K562 treated with DMSO at 1 percent for 12 hours (cell line): ENCODE data around the gene NDUFC2. TPM values are rescaled to one million over a fixed set of nuclear protein-coding genes. Genes with fewer than 3 reads are reported as not detected.

Source experiments
- total RNA-seq: library from RNA; unstranded; fragments of 300-600 nt; gene quantifications from 2 replicates; pipeline ENCODE4 v1.2.3, GENCODE V29; 2022; ENCODE audit not compliant: insufficient read depth

NDUFC2 gene
- 515 and 694 TPM in 2 replicates for total RNA-seq

DNA sequence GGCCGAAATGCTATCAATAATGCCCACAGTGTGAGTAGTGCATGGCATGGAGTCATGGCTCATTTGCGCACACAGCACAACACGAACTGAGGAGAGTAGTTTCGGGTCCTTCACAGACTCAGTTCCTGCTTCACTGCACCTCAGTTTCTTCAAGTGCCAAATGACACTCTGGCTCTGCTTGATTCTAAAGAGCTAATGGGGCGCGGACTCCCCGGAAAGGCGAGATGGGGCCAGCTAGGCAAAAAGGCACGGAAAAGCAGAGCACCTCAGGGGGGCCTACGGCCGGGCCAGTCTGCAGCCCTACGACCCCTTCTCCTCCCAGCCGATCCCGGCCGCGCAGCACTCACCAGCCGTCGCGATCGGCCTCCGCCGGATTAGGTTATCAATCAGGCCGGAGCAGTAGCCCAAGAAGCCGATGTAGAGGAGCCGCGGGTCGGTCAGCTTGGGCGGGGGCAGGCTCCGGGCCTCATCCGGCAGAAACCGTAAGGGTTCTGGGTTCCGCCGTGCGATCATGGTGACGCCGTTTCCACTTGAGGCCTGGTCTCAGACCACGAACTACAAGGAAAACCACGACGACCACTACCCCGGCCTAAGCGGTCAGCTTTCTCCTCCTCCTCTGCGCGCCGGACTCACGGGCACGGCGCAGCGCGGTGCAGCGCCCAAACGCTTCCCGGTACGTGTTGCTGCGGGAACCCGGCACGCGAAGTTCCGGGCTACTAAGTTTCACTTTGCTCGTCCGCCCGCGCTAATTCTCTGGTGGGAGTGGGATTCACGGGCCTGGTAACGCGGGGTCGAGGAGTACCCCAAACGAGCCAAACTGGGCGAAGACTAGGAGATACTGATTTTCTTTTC is at the start of gene NDUFC2:
Gene NDUFC2 (minus strand): TSS at position 631 of the 852 bp plus-strand sequence. CDS start 118 bp downstream, at position 513.

DNA sequence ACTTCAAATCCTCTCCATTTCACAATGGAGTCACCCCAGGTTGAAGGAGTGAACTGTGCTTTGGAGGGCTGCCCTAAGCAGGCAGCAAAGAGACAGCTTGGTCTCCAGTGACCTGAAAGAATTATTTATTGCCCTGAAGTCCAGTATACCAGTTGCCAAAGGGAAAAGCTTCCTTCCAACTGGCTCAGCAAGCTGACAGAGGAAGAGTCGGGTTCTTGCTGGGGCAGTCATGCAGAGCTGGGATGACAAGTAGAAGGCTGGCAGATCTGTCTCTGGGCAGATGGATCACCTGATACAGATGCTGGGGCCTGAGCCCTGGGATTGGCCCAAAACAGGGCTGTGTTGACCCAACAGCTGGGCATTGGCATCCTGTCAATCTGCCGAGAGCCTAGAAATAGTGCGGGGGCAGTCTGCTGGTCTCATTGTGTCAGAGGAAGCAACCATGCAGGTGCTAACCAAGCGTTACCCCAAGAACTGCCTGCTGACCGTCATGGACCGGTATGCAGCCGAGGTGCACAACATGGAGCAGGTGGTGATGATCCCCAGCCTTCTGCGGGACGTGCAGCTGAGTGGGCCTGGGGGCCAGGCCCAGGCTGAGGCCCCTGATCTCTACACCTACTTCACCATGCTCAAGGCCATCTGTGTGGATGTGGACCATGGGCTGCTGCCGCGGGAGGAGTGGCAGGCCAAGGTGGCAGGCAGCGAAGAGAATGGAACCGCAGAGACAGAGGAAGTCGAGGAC is 16.1 kb downstream of the NDUFC2 start, which contains the start of gene THRSP:
Gene THRSP (plus strand): TSS at position 422 of the 742 bp plus-strand sequence. CDS start 21 bp downstream, at position 443.

DNA sequence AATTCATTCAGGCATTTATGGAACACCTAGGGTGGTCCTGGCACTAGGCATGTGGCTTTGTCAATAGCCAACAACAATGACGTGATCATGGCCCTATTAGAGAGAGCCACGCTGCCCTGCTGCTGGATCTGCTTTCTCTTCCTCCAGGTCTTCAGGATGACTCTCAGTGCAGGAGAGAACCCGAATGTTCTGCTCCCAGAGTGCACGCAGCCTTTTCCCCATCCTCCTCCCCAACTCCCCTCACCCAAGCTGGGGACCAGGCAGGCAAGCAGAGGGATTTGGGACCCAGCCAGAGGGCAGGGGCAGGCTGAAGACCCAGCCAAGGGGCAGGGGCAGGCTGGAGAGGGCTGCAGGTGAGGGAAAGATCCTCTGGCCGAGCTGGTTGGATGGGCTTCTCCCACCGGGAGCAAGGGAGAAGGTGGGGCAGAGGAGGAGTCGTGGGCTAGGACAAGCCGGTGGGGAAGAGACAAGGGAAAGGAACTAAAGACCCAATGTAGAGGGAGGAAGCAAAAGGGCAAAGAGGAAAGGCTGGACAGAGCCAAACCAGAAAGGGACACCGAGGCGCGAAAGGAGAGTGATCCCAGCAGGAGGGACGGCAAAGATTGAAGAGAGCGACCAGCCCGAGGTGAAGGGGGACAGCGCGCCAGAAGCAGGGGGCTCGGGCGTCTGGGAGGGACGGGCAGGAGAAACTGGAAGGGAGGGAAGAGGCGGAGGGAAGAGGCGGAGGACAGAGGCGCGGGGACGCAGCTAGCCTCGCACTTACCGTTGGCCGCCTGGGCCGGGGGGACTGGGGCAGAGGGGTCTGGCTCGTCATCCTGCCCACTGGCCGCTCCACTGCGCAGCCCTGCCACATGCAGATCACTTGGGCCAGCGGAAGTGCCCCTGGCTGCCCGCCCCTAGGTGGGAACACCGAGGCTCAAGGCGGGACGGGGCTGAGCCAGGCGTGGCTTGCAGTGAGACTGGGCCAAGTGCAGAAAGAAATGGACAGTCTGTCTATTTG is 57.0 kb downstream of the NDUFC2 start, which contains the start of gene KCTD14:
Gene KCTD14 (minus strand): TSS at position 880 of the 1,000 bp plus-strand sequence. CDS start 27 bp downstream, at position 853.

Other genes with a start within 250 kb of the NDUFC2 start
- 22.2 and 46.1 TPM in 2 replicates for gene INTS4, start 85.2 kb downstream of the NDUFC2 start, total RNA-seq
- gene KCTD14, start 56.6 kb downstream of the NDUFC2 start, total RNA-seq, result not detected in 2 replicates
- gene THRSP, start 16.0 kb downstream of the NDUFC2 start, total RNA-seq, result 1.7 and 1.8 TPM in 2 replicates
- gene ALG8, start 59.8 kb upstream of the NDUFC2 start, total RNA-seq, result 17.6 and 37.0 TPM in 2 replicates
- 3.7 and 7.4 TPM in 2 replicates for gene KCTD21, start 108.8 kb upstream of the NDUFC2 start, total RNA-seq
- gene USP35, start 109.1 kb upstream of the NDUFC2 start, total RNA-seq, result 5.1 and 8.5 TPM in 2 replicates